Body of pancreas (tissue), 4 donors: ENCODE data around the gene TOMM22.

Experiments
- CTCF ChIP-seq, 7 experiments: fragments of 450-650 bp in 4 of 7; fragments of 200-600 bp in 3 of 7; sonication (generic) in 3 of 7; IDR thresholded peaks; one replicate each; pipeline ENCODE4 v1.5.1; 2016 to 2019; ENCODE audit warnings: antibody characterized with exemption in 7 of 7
- POLR2A ChIP-seq, 3 donors: fragments of 450-650 bp; IDR thresholded peaks; one replicate each; pipeline ENCODE4 v1.6.1; 2016; ENCODE audit warnings: antibody characterized with exemption in 3 of 3, mild to moderate bottlenecking in 2 of 3

GRCh38 chr22:38681582-38682335 lies at the start of gene TOMM22:
- TF ChIP-seq CTCF (IDR thresholded peaks at IDR 0.05) (peak; percentile 26 to 92 (median 53)), POLR2A (IDR thresholded peaks at IDR 0.05) (peak; percentile 49 to 82 (median 81))
